GM19023 (cell line): ENCODE measurements around the gene FLYWCH2.

Experiments
- ATAC-seq: cut with Tn5 transposase; IDR thresholded peaks from one replicate; pipeline ENCODE4 v1.9.1; 2021; ENCODE audit warnings: mild to moderate bottlenecking, moderate library complexity; ENCODE audit not compliant: unreplicated experiment

The FLYWCH2 gene, protein sequence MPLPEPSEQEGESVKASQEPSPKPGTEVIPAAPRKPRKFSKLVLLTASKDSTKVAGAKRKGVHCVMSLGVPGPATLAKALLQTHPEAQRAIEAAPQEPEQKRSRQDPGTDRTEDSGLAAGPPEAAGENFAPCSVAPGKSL

DNA sequence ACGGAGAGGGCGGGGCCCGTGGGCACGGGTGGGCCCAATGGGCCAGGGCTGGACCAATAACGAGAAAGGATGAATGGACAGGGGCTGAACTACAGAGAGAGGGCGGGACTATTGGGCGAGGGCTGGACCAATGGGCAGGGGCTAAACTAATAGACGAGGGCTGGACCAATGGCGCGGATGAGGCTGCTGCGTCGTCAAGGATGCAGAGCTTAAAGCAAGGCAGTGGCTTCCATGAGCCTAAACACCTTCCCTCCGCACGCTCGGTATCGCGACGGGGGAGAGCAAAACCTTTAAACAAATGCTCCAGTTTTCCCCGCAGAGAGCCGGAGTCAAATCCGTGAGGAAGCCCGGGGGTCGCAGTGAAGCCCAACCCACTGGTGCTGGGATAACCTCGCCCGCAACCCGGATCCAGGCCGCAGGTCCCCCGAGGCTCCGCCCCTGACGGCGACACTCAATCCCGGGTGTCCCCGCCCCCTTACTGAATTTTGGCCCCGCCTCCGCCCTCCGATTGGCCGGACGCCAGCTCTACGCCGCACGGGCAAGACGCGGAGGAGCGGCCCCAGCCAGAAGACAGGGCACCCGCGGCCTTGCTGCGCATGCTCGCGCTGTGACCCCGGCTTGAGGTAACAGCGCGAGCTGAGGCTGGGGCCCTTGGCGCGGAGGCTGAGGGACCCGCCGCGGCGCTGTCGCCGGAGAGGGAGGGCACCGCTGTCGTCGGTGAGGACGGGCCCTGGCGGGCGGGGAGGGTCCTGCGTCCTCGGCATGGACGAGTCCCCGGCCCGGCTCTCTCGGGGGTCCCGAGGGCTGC, at the start of gene FLYWCH2:
FLYWCH2 (plus strand) TSS at position 566 of the 808 bp plus-strand sequence. CDS start 13,235 bp downstream, outside the sequence.
- peak; percentile 87 for ATAC-seq

DNA sequence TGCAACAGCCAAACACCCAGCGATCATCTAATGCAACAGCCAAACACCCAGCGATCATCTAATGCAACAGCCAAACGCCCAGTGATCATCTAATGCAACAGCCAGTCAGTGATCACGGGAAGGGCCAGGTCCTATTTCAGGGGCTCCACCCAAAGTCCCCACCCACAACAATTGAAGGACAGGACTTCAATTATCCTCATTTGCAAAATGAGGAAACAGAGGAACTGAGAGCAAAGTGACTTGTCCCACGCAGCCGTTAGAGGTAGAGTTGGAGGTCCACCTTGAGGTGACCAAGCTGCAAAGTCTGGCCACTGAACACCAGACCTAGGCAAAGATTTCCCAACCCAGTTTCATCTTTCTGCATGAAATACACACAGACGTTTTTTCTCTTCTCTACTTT, 49.2 kb upstream of the FLYWCH2 start:
- no peak for ATAC-seq

DNA sequence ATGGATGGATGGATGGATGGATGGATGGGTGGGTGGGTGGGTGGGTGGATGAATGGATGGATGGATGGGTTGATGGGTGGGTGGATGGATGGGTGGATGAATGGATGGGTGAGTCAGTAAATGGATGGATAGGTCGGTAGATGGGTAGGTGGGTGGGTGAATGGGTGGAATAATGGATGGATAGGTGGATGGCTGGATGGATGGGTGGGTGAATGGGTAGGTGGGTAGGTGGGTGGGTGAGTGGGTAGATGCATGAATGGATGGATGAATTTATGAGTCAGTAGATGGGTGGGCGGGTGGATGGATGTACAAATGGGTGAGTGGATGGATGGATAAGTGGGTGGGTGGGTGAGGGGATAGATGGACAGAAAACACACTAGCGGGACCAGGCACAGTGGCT, 48.0 kb upstream of the FLYWCH2 start:
- no peak for ATAC-seq

- no peak for ATAC-seq
These were observed 47.1 kb upstream of the FLYWCH2 start for GRCh38 chr16:2835638-2836493.

DNA sequence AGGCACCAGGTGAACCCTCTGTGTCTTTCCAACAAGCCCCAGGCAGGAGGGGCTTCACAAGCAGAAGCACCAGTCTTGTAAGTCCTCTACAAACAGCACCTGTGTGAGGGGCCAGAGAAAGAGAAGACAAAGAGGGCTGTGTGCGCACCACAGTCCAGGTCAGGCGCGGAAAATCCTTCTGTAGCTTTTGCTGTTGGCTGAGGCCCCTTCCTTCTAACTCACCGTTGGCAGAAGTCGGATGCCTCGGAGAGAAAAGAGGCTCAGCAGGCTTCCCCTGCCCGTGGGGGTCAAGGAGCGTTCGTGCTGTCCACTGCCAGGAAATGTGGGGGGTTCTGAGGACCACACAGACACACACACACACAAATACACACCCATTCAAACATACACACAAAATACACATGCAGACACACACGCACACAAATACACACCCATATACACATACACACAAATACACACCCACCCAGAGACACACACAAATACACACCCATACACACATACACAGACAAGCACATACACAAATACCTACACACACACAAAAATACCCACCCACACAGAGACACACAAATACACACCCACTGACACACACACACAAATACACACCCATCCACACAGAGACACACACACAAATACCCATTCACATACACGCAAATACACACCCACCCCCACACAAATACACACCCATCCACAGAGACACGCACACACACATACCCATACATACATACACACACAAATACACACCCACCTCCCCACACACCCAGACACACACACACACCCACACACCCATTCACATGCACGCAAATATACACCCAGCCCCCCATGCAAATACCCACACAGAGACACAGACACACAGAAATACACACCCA, 46.1 kb upstream of the FLYWCH2 start:
- ATAC-seq: no peak

DNA sequence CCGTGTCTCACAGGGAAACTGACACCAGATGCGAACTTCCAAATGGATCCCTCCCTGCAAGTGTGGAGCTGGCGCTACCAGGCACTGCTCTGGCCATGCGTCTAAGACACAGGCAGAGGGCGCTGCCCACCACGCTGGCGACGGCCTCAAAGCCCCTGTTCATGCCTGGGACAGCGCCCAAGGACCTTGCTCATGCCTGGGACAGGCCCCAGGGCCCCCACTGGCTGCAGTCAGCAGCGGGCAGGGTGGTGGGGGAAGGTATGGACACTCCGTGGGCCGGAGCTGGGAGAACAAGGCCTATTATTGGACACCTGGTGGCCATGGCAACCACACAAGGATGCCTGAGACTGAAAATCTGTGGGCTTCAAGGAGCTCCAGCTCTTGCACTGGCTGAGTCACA, 44.1 kb upstream of the FLYWCH2 start:
- ATAC-seq: no peak

DNA sequence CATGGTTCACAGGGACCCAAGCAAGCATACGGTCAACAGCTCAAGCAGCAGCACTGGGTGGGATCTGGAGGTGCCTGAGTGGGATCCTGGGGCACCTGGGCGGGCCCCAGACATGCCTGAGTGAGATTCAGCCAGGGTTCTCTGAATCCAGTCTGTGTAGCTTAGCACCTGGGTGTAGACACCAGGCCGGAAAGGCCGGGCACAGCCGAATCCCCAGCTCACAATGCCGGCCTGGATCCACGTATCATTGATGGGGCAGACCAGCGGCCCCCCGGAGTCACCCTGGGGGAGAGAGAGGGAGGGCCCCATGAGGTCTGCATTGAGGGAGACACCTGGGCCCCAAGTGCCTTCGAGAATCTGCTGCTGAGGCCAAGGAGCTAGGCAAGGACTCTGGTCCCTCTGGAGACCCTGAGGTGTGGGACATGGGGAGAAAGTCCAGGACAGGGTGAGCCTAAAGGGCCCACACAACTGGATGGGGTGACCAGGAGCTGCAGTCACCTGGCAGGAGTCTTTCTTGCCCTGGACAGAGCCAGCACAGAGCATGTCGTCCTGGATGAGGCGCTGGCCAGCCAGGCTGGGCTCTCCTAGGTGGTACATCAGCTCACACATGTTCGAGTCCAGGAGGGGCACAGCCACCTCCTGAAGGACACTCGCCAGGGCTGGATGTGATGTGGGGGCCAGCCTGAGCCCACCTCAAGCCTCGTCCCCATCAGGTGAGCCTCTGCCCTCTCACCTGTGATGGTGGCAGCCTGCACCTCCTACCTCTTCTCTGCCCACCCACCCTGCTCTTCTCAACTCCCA, 43.2 kb upstream of the FLYWCH2 start:
- ATAC-seq: no peak

DNA sequence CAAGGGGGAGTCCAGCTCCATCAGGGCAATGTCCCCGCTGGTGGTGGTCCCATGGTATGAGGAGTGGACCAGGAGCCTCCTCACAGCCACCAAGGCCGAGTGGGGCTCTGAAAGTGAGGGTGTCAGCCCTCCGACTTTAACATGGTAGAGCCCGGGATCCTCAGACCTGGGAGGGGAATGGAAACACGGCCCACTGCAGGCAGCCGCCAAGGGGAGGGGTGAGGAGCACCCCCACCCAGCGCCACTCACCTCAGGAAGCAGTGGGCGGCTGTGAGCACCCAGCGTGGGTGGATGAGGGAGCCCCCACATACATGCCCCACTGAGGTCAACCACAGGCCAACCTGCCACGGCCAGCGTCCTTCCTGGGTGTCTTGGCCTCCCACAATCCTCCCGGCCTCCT, 42.1 kb upstream of the FLYWCH2 start:
- no peak for ATAC-seq

DNA sequence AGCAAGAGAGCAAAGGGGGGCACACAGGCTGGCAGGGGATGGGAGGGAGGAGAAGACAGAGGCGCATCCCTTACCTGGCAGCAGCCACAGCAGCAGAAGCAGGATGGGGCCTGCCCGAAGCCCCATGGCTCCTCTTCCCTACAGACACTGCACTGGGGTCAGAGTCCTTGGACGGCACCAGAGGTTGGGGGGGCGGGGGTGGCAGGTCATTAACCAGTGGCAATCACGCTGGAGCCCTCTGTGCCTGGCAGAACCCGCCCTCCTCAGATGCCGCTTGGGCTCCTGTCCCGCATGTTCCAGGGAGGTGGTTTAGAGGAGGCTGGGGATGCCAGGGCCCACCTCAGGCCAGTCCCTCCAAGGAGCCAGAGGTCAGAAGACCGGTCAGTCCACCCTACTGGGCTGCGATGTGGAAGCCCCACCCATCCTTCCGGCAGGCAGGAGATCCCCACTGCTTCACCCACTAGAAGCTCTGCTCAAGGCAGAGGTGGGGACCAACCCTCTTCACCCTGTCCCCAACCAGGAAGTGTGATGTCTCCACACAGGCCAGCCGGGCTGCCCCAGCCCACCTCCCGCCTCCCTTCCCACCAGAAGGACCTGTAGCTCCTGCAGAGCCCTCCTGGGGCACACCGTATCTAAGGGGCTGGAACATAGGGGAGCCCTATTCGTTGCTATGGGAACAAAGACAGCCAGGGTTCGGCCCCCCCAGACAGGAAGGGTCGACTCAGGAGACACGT, 41.2 kb upstream of the FLYWCH2 start:
- ATAC-seq: no peak

- ATAC-seq: no peak
These were observed 40.5 kb upstream of the FLYWCH2 start for GRCh38 chr16:2842340-2843000.

DNA sequence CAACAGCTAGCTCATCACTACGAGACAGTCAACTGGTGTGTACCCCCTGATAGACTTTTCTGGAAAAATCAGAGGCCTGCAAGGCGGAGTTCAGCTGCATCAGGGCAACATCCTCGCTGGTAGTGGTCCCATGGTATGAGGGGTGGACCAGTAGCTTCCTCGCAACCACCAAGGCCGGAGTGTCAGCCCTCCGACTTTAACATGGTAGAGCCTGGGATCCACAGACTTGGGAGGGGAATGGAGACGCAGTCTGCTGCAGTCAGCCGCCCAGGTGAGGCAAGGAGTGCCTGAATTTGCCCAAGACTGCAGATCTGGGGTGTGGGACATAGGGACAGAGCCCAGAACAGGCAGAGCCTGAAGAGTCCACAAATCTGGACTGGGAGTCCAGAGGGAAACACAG, 39.5 kb upstream of the FLYWCH2 start:
- no peak for ATAC-seq

DNA sequence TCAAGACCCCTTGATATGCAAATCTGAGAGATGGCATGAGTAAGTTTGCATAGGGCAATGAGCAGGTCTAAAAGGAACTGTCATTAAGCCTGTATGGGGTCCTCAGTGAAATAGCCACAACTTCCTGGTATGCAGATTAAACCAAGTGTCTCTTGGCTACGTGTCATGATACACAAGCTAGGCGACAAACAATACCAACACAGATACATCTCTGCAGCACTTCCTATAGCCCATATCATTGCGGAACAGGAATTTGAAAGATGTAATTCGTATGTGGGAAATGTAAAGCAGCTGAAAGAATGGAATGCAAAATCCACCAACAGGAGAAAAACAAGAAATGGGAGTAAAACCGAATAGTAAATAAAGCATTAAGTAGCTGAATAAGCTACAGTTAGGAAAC, 37.9 kb upstream of the FLYWCH2 start:
- no peak for ATAC-seq

DNA sequence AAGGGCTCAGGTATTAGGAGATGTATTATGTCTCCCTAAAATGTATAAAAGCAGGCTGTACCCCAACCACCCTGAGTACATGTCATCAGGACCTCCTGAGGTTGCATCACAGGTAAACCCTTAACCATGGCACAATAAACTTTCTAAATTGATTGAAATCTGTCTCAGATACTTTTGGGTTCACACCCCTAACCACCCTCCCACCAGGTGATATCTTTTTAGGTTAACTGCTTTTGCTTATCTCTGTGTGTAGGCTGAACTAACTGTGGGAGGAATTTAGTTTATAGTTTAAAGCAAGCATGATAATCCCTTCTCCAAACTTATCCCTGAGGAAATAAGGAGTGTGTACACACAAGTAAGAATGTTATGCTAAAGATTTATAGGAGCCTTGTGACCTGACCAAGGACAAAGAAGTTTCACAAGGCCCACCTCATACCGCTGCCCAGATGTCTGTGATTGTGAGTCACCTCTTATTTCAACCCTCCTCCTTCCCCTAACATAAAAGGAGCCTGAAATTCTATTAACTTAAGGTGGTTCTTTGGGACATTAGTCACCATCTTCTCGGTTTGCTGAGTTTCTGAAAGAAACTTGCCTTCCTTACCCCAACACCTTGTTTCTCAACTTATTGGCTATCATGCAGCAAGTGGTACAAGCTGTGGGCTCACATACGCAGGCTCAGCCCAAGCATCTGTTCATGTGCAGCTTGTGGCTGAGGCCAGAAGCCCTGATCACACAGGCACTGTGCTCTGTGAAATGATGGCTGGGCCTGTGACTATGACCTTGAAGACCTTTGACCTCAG, 36.3 kb upstream of the FLYWCH2 start:
- ATAC-seq: no peak

GRCh38 chr16:2848933-2849725, 33.9 kb upstream of the FLYWCH2 start:
- no peak for ATAC-seq

DNA sequence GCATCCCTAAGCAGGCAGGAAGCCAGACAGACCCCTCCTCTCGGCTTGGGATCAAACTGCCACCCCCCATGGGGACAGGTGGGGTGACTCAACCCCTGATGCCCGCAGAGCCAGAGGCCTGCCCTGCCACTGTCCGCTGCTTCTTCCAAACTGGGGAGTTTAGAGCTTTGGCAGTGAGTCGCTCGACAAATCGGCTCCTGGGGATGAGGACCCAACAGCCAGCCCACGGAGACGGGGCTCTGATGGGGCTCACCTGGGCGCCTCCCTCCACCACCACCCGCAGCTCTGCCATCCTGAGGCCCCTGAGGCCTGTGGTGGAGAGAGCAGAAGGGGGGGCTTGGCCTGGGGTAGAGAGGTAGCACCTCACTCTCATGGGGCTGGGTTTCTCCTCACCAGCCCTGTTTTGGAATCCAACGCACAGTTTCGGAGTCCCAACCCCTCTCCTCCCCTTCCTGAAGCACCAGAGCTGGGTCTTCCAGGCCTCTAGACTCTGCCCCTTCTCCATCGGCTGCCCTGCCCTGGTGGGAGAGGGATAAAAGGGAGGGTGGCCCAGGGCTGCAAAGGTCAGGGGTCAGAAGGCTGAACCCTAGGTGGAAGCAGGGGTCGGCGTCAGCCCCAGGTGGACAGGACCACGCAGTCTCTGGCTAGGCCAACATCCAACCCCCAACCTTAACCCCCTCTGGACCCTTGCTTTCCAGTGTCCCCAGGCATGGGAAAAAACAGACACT, 30.8 kb upstream of the FLYWCH2 start:
- no peak for ATAC-seq

DNA sequence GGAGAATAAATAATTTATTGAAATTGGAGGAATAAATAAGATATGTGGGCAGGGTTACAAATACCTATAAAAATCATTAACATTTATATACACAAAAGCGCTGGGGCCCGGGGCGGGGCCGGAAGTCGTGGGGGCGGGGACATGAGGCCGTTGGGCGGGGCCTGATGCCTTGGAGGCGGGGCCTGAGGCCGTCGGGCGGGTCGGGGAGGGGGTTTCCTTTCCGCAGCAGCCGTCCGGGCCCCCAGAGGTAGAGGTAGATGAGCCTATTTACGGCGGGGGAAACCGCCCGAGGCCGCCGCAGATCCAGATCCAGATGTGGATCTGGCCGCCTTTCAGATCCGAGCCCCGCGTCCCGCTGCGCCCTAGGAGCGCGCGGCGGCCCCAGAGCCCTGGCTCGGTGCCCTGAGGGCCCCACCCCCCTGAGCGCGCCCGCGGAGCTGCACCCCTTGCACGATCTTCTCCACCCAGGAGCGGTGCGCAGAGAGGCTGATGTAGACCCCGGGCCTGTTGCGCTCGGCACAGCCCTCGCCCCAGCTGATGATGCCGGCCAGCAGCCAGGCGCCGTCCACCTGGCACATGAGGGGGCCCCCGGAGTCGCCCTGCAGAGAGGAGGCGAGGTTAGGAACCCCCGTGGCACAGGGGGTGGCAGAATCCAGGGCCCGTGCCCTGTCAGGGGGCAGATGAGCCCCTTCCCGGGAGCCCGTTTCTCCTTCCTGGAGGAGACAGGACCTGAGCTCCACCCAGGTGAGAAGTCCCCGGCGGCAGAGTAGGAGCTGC, 30.1 kb upstream of the FLYWCH2 start:
- ATAC-seq: no peak
